ENCODE data around the gene FOXC2.

The FOXC2 gene

GRCh38 chr16:86558355-86559193 lies 8.1 kb upstream of the FOXC2 start:
- Histone ChIP-seq H3K4me1 (ENCODE audit: control insufficient read depth, insufficient read depth, low read length) (peaks cover 14% of the 10 kb centered on the region), H3K4me3 (ENCODE audit: low read length in 2 of 2) (no peak overlapping the region), H3K9ac (ENCODE audit: low read length in 2 of 2) (no peak overlapping the region), H3K27ac (ENCODE audit: low read length) (no peak overlapping the region), H3K27me3 (ENCODE audit: control insufficient read depth in 1 of 2, insufficient read depth in 2 of 2, low read length in 2 of 2) (peaks cover 14% of the 10 kb centered on the region in 2 donors), H3K36me3 (ENCODE audit: control insufficient read depth in 2 of 2, insufficient read depth in 2 of 2, low read length in 2 of 2) (no peaks in the 10 kb centered on the region), H3K9me3 (ENCODE audit: control insufficient read depth in 2 of 2, low read length in 2 of 2) (no peaks in the 10 kb centered on the region)

DNA sequence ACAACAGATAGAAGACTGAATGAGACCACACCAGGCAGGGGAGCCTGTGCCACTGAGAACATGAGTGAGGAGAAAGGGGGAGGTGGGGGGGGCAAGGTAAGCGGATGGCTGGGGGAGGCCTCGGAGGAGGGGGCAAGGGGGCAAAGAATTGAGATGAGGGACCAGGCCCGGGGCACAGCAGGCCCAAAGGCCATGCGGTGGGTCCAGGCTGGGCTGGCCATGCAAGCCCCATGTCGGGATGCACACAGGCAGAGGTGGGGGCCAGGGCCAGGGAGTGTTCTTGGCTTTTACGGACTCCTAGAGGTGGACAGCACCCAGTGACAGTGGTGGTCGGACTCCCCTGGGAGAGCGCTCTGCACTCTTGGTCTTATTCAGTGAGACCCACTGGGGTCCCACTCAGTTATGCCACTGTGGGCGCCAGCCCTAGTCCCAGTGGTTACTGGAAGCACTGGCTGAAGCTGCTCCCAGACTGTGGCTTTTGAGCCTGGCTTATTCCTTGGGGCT lies 6.8 kb upstream of the FOXC2 start:
- Histone ChIP-seq H3K27me3 (ENCODE audit: control insufficient read depth in 1 of 2, insufficient read depth in 2 of 2, low read length in 2 of 2) (peaks cover 23 to 25% of the 10 kb centered on the region in 2 donors), H3K9me3 (ENCODE audit: control insufficient read depth in 2 of 2, low read length in 2 of 2) (no peaks in the 10 kb centered on the region), H3K36me3 (ENCODE audit: control insufficient read depth in 2 of 2, insufficient read depth in 2 of 2, low read length in 2 of 2) (no peaks in the 10 kb centered on the region), H3K4me3 (ENCODE audit: low read length in 2 of 2) (no peak overlapping the region), H3K4me1 (ENCODE audit: control insufficient read depth, insufficient read depth, low read length) (peaks cover 17% of the 10 kb centered on the region), H3K27ac (ENCODE audit: low read length) (no peak overlapping the region), H3K9ac (ENCODE audit: low read length in 2 of 2) (no peak overlapping the region)

DNA sequence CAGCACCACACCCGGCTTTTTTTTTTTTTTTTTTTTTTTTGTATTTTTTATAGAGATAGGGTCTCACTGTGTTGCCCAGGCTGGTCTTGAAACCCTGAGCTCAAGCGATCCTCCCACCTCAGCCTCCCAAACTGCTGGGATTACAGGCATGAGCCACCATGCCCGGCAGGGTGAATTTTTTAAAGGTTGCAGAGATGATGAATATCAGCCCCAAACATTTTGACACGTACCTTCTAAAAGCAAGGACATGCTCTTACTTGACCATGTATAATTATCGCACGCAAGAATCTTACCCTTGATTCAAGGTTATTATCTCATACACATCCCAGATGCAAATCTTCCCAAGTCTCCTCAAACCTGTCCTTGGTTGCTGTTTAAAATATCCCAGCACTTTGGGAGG lies 4.3 kb upstream of the FOXC2 start:
- Histone ChIP-seq H3K4me3 (ENCODE audit: low read length in 2 of 2) (no peak overlapping the region), H3K27ac (ENCODE audit: low read length) (no peak overlapping the region), H3K27me3 (ENCODE audit: control insufficient read depth in 1 of 2, insufficient read depth in 2 of 2, low read length in 2 of 2) (peaks cover 38 to 46% of the 10 kb centered on the region in 2 donors), H3K9ac (ENCODE audit: low read length in 2 of 2) (no peak overlapping the region), H3K9me3 (ENCODE audit: control insufficient read depth in 2 of 2, low read length in 2 of 2) (no peaks in the 10 kb centered on the region), H3K36me3 (ENCODE audit: control insufficient read depth in 2 of 2, insufficient read depth in 2 of 2, low read length in 2 of 2) (no peaks in the 10 kb centered on the region), H3K4me1 (ENCODE audit: control insufficient read depth, insufficient read depth, low read length) (peaks cover 20% of the 10 kb centered on the region)

- H3K4me1 ChIP-seq (ENCODE audit: control insufficient read depth, insufficient read depth, low read length), result peaks cover 20% of the 10 kb centered on the region
- no peaks in the 10 kb centered on the region for H3K9me3 ChIP-seq (ENCODE audit: control insufficient read depth in 2 of 2, low read length in 2 of 2)
- peaks cover 42 to 54% of the 10 kb centered on the region in 2 donors for H3K27me3 ChIP-seq (ENCODE audit: control insufficient read depth in 1 of 2, insufficient read depth in 2 of 2, low read length in 2 of 2)
- H3K27ac ChIP-seq (ENCODE audit: low read length), result no peak overlapping the region
- H3K4me3 ChIP-seq (ENCODE audit: low read length in 2 of 2), result peak overlapping the region in 1 of 2 donors; percentile 40
- no peaks in the 10 kb centered on the region for H3K36me3 ChIP-seq (ENCODE audit: control insufficient read depth in 2 of 2, insufficient read depth in 2 of 2, low read length in 2 of 2)
- H3K9ac ChIP-seq (ENCODE audit: low read length in 2 of 2), result peak overlapping the region in 1 of 2 donors; percentile 47
Observed at GRCh38 chr16:86563469-86564345, 2.9 kb upstream of the FOXC2 start.

GRCh38 chr16:86565181-86565631 lies 1.4 kb upstream of the FOXC2 start:
- H3K9ac ChIP-seq (ENCODE audit: low read length in 2 of 2), result no peak overlapping the region
- no peak overlapping the region for H3K27ac ChIP-seq (ENCODE audit: low read length)
- no peaks in the 10 kb centered on the region for H3K36me3 ChIP-seq (ENCODE audit: control insufficient read depth in 2 of 2, insufficient read depth in 2 of 2, low read length in 2 of 2)
- H3K4me3 ChIP-seq (ENCODE audit: low read length in 2 of 2), result no peak overlapping the region
- peaks cover 49 to 65% of the 10 kb centered on the region in 2 donors for H3K27me3 ChIP-seq (ENCODE audit: control insufficient read depth in 1 of 2, insufficient read depth in 2 of 2, low read length in 2 of 2)
- H3K4me1 ChIP-seq (ENCODE audit: control insufficient read depth, insufficient read depth, low read length), result peaks cover 20% of the 10 kb centered on the region
- no peaks in the 10 kb centered on the region for H3K9me3 ChIP-seq (ENCODE audit: control insufficient read depth in 2 of 2, low read length in 2 of 2)

DNA sequence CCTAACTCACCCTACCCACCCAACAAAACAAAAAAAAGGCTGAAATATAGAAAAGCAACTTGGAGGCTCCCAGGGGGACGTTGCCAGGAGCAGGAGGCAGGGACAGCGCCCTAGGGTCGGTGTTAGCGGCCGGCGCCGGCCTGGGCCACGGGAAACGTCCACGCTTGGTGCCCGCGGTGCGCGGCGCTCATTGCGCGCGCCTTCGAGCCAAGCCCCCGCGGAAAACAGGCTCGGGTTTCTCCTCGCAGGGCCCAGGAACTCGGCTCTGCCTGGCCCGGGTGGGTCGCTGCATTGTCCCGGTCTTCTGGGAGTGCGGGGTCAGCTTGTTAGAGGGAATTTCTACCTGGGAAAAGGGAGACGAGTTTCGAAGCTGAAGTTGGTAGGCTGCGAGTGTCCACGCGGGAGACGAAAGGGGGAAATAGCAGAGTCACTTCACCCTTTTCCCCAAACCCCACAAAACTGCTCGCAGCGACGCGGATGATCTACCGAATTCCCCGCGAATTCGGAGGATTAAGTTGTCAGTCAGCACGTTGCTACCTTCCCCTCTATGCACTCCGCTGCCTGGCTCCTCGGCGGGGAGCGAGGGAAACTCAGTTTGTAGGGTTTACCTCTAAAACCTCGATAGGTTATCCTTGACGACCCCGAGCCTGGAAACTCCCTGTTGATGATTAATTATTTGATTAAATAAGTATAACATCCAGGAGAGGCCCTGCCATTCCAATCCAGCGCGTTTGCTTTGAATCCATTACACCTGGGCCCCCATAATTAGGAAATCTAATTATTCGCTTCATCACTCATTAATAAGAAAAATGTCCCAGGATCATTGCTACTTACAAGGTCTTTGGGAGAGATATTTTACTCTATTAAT lies 751 bp upstream of the FOXC2 start:
- H3K27ac ChIP-seq (ENCODE audit: low read length), result no peak overlapping the region
- no peak overlapping the region for H3K9ac ChIP-seq (ENCODE audit: low read length in 2 of 2)
- H3K9me3 ChIP-seq (ENCODE audit: control insufficient read depth in 2 of 2, low read length in 2 of 2), result no peaks in the 10 kb centered on the region
- H3K27me3 ChIP-seq (ENCODE audit: control insufficient read depth in 1 of 2, insufficient read depth in 2 of 2, low read length in 2 of 2), result peaks cover 51 to 67% of the 10 kb centered on the region in 2 donors
- no peaks in the 10 kb centered on the region for H3K36me3 ChIP-seq (ENCODE audit: control insufficient read depth in 2 of 2, insufficient read depth in 2 of 2, low read length in 2 of 2)
- H3K4me1 ChIP-seq (ENCODE audit: control insufficient read depth, insufficient read depth, low read length), result peaks cover 20% of the 10 kb centered on the region
- H3K4me3 ChIP-seq (ENCODE audit: low read length in 2 of 2), result no peak overlapping the region

GRCh38 chr16:86566966-86567700 lies 504 bp downstream of the FOXC2 start:
- H3K9ac ChIP-seq (ENCODE audit: low read length in 2 of 2), result no peak overlapping the region

DNA sequence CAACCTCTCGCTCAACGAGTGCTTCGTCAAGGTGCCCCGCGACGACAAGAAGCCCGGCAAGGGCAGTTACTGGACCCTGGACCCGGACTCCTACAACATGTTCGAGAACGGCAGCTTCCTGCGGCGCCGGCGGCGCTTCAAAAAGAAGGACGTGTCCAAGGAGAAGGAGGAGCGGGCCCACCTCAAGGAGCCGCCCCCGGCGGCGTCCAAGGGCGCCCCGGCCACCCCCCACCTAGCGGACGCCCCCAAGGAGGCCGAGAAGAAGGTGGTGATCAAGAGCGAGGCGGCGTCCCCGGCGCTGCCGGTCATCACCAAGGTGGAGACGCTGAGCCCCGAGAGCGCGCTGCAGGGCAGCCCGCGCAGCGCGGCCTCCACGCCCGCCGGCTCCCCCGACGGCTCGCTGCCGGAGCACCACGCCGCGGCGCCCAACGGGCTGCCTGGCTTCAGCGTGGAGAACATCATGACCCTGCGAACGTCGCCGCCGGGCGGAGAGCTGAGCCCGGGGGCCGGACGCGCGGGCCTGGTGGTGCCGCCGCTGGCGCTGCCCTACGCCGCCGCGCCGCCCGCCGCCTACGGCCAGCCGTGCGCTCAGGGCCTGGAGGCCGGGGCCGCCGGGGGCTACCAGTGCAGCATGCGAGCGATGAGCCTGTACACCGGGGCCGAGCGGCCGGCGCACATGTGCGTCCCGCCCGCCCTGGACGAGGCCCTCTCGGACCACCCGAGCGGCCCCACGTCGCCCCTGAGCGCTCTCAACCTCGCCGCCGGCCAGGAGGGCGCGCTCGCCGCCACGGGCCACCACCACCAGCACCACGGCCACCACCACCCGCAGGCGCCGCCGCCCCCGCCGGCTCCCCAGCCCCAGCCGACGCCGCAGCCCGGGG lies 1.3 kb downstream of the FOXC2 start:
- Histone ChIP-seq H3K4me1 (ENCODE audit: control insufficient read depth, insufficient read depth, low read length) (peaks cover 20% of the 10 kb centered on the region), H3K4me3 (ENCODE audit: low read length in 2 of 2) (peak overlapping the region in 1 of 2 donors; percentile 22), H3K9ac (ENCODE audit: low read length in 2 of 2) (no peak overlapping the region), H3K9me3 (ENCODE audit: control insufficient read depth in 2 of 2, low read length in 2 of 2) (no peaks in the 10 kb centered on the region), H3K36me3 (ENCODE audit: control insufficient read depth in 2 of 2, insufficient read depth in 2 of 2, low read length in 2 of 2) (no peaks in the 10 kb centered on the region), H3K27ac (ENCODE audit: low read length) (no peak overlapping the region), H3K27me3 (ENCODE audit: control insufficient read depth in 1 of 2, insufficient read depth in 2 of 2, low read length in 2 of 2) (peaks cover 62 to 82% of the 10 kb centered on the region in 2 donors)

More at GRCh38 chr16:86566966-86567700, 504 bp downstream of the FOXC2 start:
- H3K4me1 ChIP-seq (ENCODE audit: control insufficient read depth, insufficient read depth, low read length), result peaks cover 20% of the 10 kb centered on the region
- peak overlapping the region in 1 of 2 donors; percentile 55 for H3K4me3 ChIP-seq (ENCODE audit: low read length in 2 of 2)
- peaks cover 55 to 75% of the 10 kb centered on the region in 2 donors for H3K27me3 ChIP-seq (ENCODE audit: control insufficient read depth in 1 of 2, insufficient read depth in 2 of 2, low read length in 2 of 2)
- no peaks in the 10 kb centered on the region for H3K9me3 ChIP-seq (ENCODE audit: control insufficient read depth in 2 of 2, low read length in 2 of 2)
- no peak overlapping the region for H3K27ac ChIP-seq (ENCODE audit: low read length)
- H3K36me3 ChIP-seq (ENCODE audit: control insufficient read depth in 2 of 2, insufficient read depth in 2 of 2, low read length in 2 of 2), result no peaks in the 10 kb centered on the region

Data from stomach smooth muscle (tissue), 2 donors.